HEK293 (cell line): ENCODE measurements around the gene LYST.
"Not testable (repeated sequence)": the region's sequence is repeated elsewhere in the genome, so short reads cannot be mapped to it uniquely, and the experiment has no call there.

Experiments
- CTCF ChIA-PET: fragments of 350-600 bp; formaldehyde crosslinking; extraction: SDS; loops from one replicate; lab custom pipeline; 2021; ENCODE audit warnings: antibody characterized with exemption; lab: Yijun Ruan, JAX
- POLR2A ChIA-PET: fragments of 300-600 bp; formaldehyde crosslinking; extraction: SDS; loops from one replicate; lab custom pipeline; 2020; ENCODE audit warnings: antibody characterized with exemption, inconsistent platforms; lab: Yijun Ruan, JAX
- H3K27ac ChIP-seq: fragments of 200-500 bp; sonication (Bioruptor generic); 2 replicates; pipeline ENCODE4 v1.5.1; 2014; ENCODE audit warnings: low read depth, low read length, control low read depth, inconsistent platforms; ENCODE audit errors: extremely low read depth
- H3K36me3 ChIP-seq, 2 experiments: fragments of 200-500 bp in 1 of 2; sonication (Bioruptor generic) in 1 of 2; 1 replicate in 1 of 2; 2 replicates in 1 of 2; pipeline ENCODE4 v1.5.1; 2014 to 2017; ENCODE audit warnings: inconsistent platforms in 2 of 2, low read length in 2 of 2; ENCODE audit not compliant: control insufficient read depth in 2 of 2, insufficient read depth in 1 of 2
- H3K4me1 ChIP-seq: fragments of 200-500 bp; sonication (Bioruptor generic); 2 replicates; pipeline ENCODE4 v1.5.1; 2014; ENCODE audit warnings: mild to moderate bottlenecking, low read length, inconsistent platforms; ENCODE audit not compliant: control insufficient read depth, insufficient read depth
- H3K4me3 ChIP-seq: 2 replicates; pipeline ENCODE4 v1.5.1; 2011; ENCODE audit warnings: low read depth, mild to moderate bottlenecking, control low read depth, low read length, moderate library complexity
- H3K9me3 ChIP-seq: fragments of 200-500 bp; sonication (Bioruptor generic); 2 replicates; pipeline ENCODE4 v1.5.1; 2014; ENCODE audit warnings: low read depth, low read length, inconsistent platforms; ENCODE audit not compliant: control insufficient read depth, insufficient read depth
- GLIS2 ChIP-seq: fragments of 450-650 bp; formaldehyde crosslinking; IDR thresholded peaks from 2 replicates; pipeline ENCODE4 v1.5.1; 2016; ENCODE audit warnings: missing biosample characterization, missing genetic modification characterization
- KLF9 ChIP-seq: fragments of 450-650 bp; formaldehyde crosslinking; IDR thresholded peaks from 2 replicates; pipeline ENCODE4 v1.5.1; 2016; ENCODE audit warnings: missing biosample characterization, missing genetic modification characterization, low read depth
- ZFP69B ChIP-seq: fragments of 450-650 bp; formaldehyde crosslinking; IDR thresholded peaks from 2 replicates; pipeline ENCODE4 v1.5.1; 2016; ENCODE audit warnings: missing biosample characterization, missing genetic modification characterization
- ZNF211 ChIP-seq: fragments of 450-650 bp; formaldehyde crosslinking; IDR thresholded peaks from 2 replicates; pipeline ENCODE4 v1.5.1; 2016; ENCODE audit warnings: low read depth, missing biosample characterization, missing genetic modification characterization
- ZNF341 ChIP-seq: fragments of 450-650 bp; formaldehyde crosslinking; IDR thresholded peaks from 2 replicates; pipeline ENCODE4; 2016; ENCODE audit warnings: low read depth, missing biosample characterization, missing genetic modification characterization
- ZNF37A ChIP-seq: fragments of 450-650 bp; IDR thresholded peaks from 2 replicates; pipeline ENCODE4 v1.5.1; 2018; ENCODE audit warnings: missing biosample characterization, missing genetic modification characterization
- ZNF549 ChIP-seq: fragments of 450-650 bp; IDR thresholded peaks from 2 replicates; pipeline ENCODE4 v1.5.1; 2018; ENCODE audit warnings: missing biosample characterization, missing genetic modification characterization, mild to moderate bottlenecking, inconsistent platforms, moderate library complexity
- ZNF585B ChIP-seq: fragments of 450-650 bp; formaldehyde crosslinking; IDR thresholded peaks from 2 replicates; pipeline ENCODE4 v1.5.1; 2016; ENCODE audit warnings: missing biosample characterization, missing genetic modification characterization
- ZSCAN16 ChIP-seq: fragments of 450-650 bp; formaldehyde crosslinking; IDR thresholded peaks from 2 replicates; pipeline ENCODE4 v1.5.1; 2016; ENCODE audit warnings: missing biosample characterization, missing genetic modification characterization
- TF ChIP-seq, protein P1 (sequence below): fragments of 450-650 bp; formaldehyde crosslinking; IDR thresholded peaks from 2 replicates; pipeline ENCODE4 v1.5.1; 2016; ENCODE audit warnings: missing biosample characterization, missing genetic modification characterization
- TF ChIP-seq, protein P2 (sequence below): fragments of 450-650 bp; formaldehyde crosslinking; IDR thresholded peaks from 2 replicates; pipeline ENCODE4 v1.5.1; 2017; ENCODE audit warnings: missing biosample characterization, missing genetic modification characterization
- TF ChIP-seq, protein P3 (sequence below): fragments of 450-650 bp; formaldehyde crosslinking; IDR thresholded peaks from 2 replicates; pipeline ENCODE4 v1.5.1; 2016; ENCODE audit warnings: missing biosample characterization, missing genetic modification characterization
- TF ChIP-seq, protein P4 (sequence below): fragments of 450-650 bp; formaldehyde crosslinking; conservative IDR thresholded peaks from 2 replicates; pipeline ENCODE4 v1.5.1; 2016; ENCODE audit warnings: low read depth, missing biosample characterization, missing genetic modification characterization

The LYST gene

DNA sequence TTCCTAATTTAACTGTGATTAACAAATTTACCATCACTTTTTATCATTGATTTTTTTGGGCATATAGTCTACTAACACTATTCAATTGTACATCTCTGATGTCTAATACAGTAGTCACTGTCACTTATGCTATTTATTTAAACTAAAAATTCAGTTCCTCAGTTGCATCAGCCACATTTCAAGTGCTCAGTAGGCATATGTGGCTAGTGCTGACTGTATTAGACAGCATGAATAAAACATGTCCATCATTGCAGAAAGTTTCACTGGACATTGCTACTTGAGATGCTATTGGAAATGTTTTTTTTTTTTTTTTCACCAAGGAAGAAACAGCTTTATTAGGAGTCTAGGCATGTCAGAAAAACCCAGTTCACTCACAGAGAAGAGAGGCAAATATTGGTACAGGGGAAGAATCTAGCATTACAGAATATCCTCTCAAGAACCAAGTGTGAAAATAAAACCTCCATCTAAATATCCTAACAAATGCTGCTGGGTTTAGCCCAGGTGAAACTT lies 109.1 kb downstream of the LYST start:
- no peak for TF ChIP-seq GLIS2 (tag by site-specific recombination)
- TF ChIP-seq ZFP69B: no peak
- TF ChIP-seq KLF9 (tag by site-specific recombination): no peak
- TF ChIP-seq ZSCAN16 (tag by site-specific recombination): no peak
- TF ChIP-seq ZNF37A: no peak
- no peak for TF ChIP-seq ZNF341 (tag by site-specific recombination)
- TF ChIP-seq, protein P1, sequence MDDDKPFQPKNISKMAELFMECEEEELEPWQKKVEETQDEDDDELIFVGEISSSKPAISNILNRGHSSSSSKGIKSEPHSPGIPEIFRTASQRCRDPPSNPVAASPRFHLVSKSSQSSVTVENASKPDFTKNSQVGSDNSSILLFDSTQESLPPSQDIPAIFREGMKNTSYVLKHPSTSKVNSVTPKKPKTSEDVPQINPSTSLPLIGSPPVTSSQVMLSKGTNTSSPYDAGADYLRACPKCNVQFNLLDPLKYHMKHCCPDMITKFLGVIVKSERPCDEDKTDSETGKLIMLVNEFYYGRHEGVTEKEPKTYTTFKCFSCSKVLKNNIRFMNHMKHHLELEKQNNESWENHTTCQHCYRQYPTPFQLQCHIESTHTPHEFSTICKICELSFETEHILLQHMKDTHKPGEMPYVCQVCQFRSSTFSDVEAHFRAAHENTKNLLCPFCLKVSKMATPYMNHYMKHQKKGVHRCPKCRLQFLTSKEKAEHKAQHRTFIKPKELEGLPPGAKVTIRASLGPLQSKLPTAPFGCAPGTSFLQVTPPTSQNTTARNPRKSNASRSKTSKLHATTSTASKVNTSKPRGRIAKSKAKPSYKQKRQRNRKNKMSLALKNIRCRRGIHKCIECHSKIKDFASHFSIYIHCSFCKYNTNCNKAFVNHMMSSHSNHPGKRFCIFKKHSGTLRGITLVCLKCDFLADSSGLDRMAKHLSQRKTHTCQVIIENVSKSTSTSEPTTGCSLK: no peak
- TF ChIP-seq, protein P2, sequence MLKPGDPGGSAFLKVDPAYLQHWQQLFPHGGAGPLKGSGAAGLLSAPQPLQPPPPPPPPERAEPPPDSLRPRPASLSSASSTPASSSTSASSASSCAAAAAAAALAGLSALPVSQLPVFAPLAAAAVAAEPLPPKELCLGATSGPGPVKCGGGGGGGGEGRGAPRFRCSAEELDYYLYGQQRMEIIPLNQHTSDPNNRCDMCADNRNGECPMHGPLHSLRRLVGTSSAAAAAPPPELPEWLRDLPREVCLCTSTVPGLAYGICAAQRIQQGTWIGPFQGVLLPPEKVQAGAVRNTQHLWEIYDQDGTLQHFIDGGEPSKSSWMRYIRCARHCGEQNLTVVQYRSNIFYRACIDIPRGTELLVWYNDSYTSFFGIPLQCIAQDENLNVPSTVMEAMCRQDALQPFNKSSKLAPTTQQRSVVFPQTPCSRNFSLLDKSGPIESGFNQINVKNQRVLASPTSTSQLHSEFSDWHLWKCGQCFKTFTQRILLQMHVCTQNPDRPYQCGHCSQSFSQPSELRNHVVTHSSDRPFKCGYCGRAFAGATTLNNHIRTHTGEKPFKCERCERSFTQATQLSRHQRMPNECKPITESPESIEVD (tag by site-specific recombination): no peak
- TF ChIP-seq, protein P3, sequence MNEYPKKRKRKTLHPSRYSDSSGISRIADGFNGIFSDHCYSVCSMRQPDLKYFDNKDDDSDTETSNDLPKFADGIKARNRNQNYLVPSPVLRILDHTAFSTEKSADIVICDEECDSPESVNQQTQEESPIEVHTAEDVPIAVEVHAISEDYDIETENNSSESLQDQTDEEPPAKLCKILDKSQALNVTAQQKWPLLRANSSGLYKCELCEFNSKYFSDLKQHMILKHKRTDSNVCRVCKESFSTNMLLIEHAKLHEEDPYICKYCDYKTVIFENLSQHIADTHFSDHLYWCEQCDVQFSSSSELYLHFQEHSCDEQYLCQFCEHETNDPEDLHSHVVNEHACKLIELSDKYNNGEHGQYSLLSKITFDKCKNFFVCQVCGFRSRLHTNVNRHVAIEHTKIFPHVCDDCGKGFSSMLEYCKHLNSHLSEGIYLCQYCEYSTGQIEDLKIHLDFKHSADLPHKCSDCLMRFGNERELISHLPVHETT (tag by site-specific recombination): no peak
- no peak for TF ChIP-seq ZNF211
- TF ChIP-seq, protein P4, sequence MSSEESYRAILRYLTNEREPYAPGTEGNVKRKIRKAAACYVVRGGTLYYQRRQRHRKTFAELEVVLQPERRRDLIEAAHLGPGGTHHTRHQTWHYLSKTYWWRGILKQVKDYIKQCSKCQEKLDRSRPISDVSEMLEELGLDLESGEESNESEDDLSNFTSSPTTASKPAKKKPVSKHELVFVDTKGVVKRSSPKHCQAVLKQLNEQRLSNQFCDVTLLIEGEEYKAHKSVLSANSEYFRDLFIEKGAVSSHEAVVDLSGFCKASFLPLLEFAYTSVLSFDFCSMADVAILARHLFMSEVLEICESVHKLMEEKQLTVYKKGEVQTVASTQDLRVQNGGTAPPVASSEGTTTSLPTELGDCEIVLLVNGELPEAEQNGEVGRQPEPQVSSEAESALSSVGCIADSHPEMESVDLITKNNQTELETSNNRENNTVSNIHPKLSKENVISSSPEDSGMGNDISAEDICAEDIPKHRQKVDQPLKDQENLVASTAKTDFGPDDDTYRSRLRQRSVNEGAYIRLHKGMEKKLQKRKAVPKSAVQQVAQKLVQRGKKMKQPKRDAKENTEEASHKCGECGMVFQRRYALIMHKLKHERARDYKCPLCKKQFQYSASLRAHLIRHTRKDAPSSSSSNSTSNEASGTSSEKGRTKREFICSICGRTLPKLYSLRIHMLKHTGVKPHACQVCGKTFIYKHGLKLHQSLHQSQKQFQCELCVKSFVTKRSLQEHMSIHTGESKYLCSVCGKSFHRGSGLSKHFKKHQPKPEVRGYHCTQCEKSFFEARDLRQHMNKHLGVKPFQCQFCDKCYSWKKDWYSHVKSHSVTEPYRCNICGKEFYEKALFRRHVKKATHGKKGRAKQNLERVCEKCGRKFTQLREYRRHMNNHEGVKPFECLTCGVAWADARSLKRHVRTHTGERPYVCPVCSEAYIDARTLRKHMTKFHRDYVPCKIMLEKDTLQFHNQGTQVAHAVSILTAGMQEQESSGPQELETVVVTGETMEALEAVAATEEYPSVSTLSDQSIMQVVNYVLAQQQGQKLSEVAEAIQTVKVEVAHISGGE (tag by site-specific recombination): no peak
- H3K36me3 ChIP-seq: peaks cover 0 to 10% of the 10 kb centered on the region in 2 experiments; a peak in 2 of 3 replicates

DNA sequence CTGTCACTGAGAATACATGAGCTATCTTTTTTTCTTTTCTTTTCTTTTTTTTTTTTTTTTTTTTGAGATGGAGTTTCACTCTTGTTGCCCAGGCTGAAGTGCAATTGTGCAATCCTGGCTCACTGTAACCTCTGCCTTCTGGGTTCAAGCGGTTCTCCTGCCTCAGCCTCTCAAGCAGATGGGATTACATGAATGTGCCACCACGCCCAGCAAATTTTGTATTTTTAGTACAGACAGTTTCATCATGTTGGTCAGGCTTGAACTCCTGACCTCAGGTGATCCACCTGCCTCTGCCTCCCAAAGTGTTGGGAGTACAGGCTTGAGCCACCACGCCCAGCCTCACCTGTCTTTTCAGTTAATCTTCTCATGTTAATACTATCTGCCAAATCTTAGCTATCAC lies 112.5 kb downstream of the LYST start:
- H3K9me3 ChIP-seq, H3K4me3 ChIP-seq, H3K4me1 ChIP-seq, H3K36me3 ChIP-seq, H3K27ac ChIP-seq: not testable (repeated sequence)
- ChIA-PET POLR2A (interaction anchor here (0.6 to 0.8 kb wide), 2 partner anchors 55 to 309 kb away, joined by 4 read pairs; no protein-coding TSS in a partner anchor), CTCF (interaction anchor here (0.5 to 0.8 kb wide), 3 partner anchors 11 to 537 kb away, joined by 3 read pairs; no protein-coding TSS in a partner anchor)

More for the DNA sequence above, 109.1 kb downstream of the LYST start:
- Histone ChIP-seq H3K4me3 (no peak overlapping the region), H3K4me1 (peaks cover 3% of the 10 kb centered on the region; the same call in 1 of the 2 replicates), H3K27ac (no peak overlapping the region), H3K9me3 (no peaks in the 10 kb centered on the region)
- ChIA-PET POLR2A (no interaction called here), CTCF (interaction anchor here (0.6 to 1.8 kb wide), 6 partner anchors 25 to 389 kb away, joined by 3 to 9 read pairs (median 4); no protein-coding TSS in a partner anchor)

DNA sequence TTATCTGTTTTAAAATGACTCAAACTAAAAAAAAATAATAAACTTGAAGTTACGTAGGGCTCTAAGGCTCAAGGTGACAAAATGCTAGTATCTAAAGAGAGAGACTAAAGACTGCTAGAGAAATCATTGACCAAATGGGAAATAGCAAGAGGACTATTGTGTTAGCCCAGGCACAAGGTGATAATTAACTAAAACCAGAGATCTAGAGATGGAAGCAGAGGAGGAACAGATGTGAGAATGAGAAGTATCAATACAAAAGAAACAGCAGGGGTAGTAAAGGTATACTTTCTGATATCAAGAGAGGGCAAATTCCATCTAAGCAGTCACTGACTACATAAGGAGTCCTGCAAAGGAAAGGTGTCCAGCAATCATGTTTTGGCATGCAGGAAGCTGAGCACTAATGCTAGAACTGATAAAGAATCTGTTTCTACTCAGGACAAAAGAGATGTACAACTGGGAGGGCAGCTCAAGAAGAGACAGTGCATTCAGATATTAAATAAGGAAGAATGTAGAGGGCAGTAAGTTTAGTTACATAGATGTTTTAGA lies 116.9 kb downstream of the LYST start:
- Histone ChIP-seq H3K4me3 (no peak overlapping the region), H3K36me3 (peaks cover 0 to 7% of the 10 kb centered on the region in 2 experiments), H3K9me3 (no peaks in the 10 kb centered on the region), H3K27ac (no peak overlapping the region), H3K4me1 (no peaks in the 10 kb centered on the region)
- TF ChIP-seq ZNF585B (tag by site-specific recombination) (0 out of 2 replicates have a peak, but pooled peaks have one; percentile 22), ZNF549 (tag by site-specific recombination) (no peak)
- CTCF ChIA-PET: interaction anchor here (0.6 to 2.3 kb wide), 3 partner anchors 18 to 149 kb away, joined by 5 to 6 read pairs (median 6); no protein-coding TSS in a partner anchor
- POLR2A ChIA-PET: no interaction called here
